Right lobe of liver (tissue), 4 donors: ENCODE measurements around the gene SHMT1.
"Not testable (repeated sequence)": the region's sequence is repeated elsewhere in the genome, so short reads cannot be mapped to it uniquely, and the experiment has no call there.

Source experiments
- POLR2A ChIP-seq: fragments of 450-650 bp; IDR thresholded peaks from one replicate; pipeline ENCODE4 v1.6.1; 2017; ENCODE audit warnings: antibody characterized with exemption, mild to moderate bottlenecking
- TF ChIP-seq, protein P1 (sequence below), 4 donors: fragments of 200-600 bp in 3 of 4; fragments of 450-650 bp in 1 of 4; IDR thresholded peaks; one replicate each; pipeline versions ENCODE4 v1.5.1 to v1.8.0; 2016 to 2022; ENCODE audit warnings: antibody characterized with exemption in 4 of 4, mild to moderate bottlenecking in 2 of 4
- donor health status: DM: no; HTN: no; CAD: no.
- donor health status: DM: no; HTN: no; CAD: no.
- donor health status: DM: no; HTN: yes; CAD: no.

DNA sequence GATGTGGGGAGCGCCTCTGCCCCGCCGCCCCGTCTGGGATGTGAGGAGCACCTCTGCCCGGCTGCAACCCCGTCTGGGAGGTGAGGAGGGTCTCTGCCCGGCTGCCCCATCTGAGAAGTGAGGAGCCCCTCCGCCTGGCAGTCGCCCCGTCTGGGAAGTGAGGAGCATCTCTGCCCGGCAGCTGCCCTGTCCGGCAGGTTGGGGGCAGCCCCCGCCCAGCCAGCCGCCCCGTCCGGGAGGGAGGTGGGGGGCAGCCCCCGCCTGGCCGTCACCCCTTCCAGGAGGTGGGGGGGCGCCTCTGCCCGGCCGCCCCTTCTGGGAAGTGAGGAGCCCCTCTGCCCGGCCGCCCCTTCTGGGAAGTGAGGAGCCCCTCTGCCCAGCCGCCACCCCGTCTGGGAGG lies 25.2 kb downstream of the SHMT1 start:
- TF ChIP-seq, protein P1, sequence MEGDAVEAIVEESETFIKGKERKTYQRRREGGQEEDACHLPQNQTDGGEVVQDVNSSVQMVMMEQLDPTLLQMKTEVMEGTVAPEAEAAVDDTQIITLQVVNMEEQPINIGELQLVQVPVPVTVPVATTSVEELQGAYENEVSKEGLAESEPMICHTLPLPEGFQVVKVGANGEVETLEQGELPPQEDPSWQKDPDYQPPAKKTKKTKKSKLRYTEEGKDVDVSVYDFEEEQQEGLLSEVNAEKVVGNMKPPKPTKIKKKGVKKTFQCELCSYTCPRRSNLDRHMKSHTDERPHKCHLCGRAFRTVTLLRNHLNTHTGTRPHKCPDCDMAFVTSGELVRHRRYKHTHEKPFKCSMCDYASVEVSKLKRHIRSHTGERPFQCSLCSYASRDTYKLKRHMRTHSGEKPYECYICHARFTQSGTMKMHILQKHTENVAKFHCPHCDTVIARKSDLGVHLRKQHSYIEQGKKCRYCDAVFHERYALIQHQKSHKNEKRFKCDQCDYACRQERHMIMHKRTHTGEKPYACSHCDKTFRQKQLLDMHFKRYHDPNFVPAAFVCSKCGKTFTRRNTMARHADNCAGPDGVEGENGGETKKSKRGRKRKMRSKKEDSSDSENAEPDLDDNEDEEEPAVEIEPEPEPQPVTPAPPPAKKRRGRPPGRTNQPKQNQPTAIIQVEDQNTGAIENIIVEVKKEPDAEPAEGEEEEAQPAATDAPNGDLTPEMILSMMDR (IDR thresholded peaks at IDR 0.05): not testable (repeated sequence)
- not testable (repeated sequence) for TF ChIP-seq POLR2A
